Cardiac muscle cell (in vitro differentiated cells and primary cell): ENCODE results near the gene ZNF407. TPM values are rescaled to one million over a fixed set of nuclear protein-coding genes. Genes with fewer than 3 reads are reported as not detected.

Experiments
- DNase-seq, 2 donors: peaks; one replicate each; pipeline versions ENCODE4 v3.0.0 to v3.0.0-alpha.2; 2010 to 2017; ENCODE audit warnings: low read depth in 1 of 2, low spot score in 1 of 2
- H3K27ac ChIP-seq: fragments of 200-600 bp; sonication (generic); 2 replicates; pipeline ENCODE4 v1.5.1; 2016
- H3K27me3 ChIP-seq: fragments of 200-600 bp; sonication (generic); 2 replicates; pipeline ENCODE4 v1.6.0; 2016; ENCODE audit warnings: control low read depth
- H3K36me3 ChIP-seq: fragments of 200-600 bp; sonication (generic); 2 replicates; pipeline ENCODE4 v1.5.1; 2016; ENCODE audit warnings: control low read depth
- H3K4me1 ChIP-seq: fragments of 200-600 bp; sonication (generic); 2 replicates; pipeline ENCODE4 v1.8.1; 2017; ENCODE audit warnings: low read depth, mild to moderate bottlenecking, mixed run types
- H3K4me3 ChIP-seq: fragments of 200-600 bp; sonication (generic); 2 replicates; pipeline ENCODE4 v1.5.1; 2016; ENCODE audit warnings: mild to moderate bottlenecking
- H3K9me3 ChIP-seq: fragments of 200-600 bp; sonication (generic); 2 replicates; pipeline ENCODE4 v1.5.1; 2017; ENCODE audit warnings: low read depth, mild to moderate bottlenecking, control low read depth
- CTCF ChIP-seq: IDR thresholded peaks from 2 replicates; pipeline ENCODE4 v1.5.1; 2012; ENCODE audit warnings: low read depth, mild to moderate bottlenecking, low read length
- polyA plus RNA-seq: library from polyadenylated mRNA; unstranded; fragments of >200 nt; fragmentation: Nextera tagmentation; extraction: Ambion mirVana; gene quantifications from 2 replicates; pipeline ENCODE4 v1.2.1, GENCODE V29; 2016
- total RNA-seq: library from RNA; depleted of rRNA; stranded (reverse); fragments of >200 nt; gene quantifications from 2 replicates; pipeline ENCODE4 v1.2.3, GENCODE V29; 2016

ZNF407 gene
- total and polyA plus RNA-seq, 2 experiments from 2014 or later = 4.6 to 8.0 TPM

DNA sequence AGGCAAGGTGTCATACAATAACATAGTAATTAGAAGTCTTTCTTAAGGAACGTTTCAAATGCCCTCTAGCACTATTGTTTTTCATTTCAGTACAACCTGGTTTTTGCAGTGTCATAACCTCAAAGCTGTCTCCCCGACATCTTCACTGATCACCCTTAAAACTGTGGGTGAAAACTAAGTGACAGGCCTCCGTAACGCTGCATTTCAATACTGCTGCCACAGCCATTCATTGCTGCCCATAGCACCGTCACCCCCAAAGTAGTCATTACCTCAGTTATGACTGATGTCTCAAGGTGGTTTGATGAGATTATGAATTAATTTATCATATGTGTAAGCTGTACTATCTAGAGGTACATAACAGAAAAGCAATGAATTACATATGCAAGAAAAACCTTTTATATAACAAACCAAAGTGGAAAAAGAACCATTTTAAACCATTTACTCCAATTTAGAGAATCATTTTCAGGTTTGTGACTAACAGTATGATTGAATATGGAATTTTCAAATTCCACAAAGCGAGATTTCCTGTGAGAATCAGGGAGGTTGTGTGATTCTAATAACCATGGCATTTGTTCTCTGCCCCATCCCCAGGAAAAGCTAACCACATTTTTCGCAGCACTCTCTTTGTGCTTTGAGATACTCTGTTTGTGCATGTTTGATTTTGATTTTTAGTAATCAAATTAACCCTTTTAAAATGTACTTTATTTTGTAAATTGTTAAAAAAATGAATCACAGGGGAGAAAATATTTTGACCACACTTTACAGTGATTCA lies 348.3 kb downstream of the ZNF407 start:
- peaks cover 11% of the 10 kb centered on the region for H3K4me1 ChIP-seq
- no peak overlapping the region for H3K4me3 ChIP-seq
- H3K27ac ChIP-seq = no peak overlapping the region
- H3K36me3 ChIP-seq = no peaks in the 10 kb centered on the region
- DNase-seq = peak in 1 of 2 donors; percentile 16
- H3K9me3 ChIP-seq = no peaks in the 10 kb centered on the region
- no peak for TF ChIP-seq CTCF
- H3K27me3 ChIP-seq = no peaks in the 10 kb centered on the region

DNA sequence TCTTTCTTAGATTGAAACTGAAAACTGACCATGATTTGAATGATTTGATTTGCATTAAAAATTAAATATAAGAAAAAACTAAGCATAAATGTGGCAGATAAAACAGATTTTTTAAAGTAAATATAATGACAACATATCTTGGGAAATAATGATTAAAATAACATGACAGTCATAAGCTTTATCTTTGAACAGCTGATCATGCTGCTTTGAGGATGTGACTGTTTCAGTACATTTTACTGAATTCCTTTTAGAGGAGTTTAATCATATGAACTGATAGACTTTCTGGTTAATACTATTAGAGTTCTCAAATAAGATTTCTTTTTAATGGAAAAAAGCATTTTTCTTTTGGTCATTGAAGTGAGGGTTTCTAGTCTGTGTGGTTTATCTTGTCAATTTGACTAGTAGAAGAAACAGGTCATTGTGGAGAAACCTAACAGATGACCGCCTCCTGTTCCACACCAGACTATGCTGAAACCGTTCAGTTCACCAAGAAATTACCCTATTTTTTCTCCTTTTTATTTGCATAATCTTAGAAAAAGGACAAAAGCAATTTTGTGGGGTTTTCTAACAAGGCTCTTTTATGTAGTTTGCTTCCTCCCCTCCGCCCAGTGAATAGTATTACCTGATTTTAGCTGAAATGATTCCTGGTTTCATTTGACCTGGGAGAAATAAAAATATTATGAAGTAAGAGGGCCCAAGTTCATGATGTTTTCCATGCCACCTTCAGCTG lies 349.1 kb downstream of the ZNF407 start:
- no peaks in the 10 kb centered on the region for H3K36me3 ChIP-seq
- H3K27ac ChIP-seq = no peak overlapping the region
- no peaks in the 10 kb centered on the region for H3K9me3 ChIP-seq
- no peak for TF ChIP-seq CTCF
- H3K4me1 ChIP-seq = peaks cover 11% of the 10 kb centered on the region
- DNase-seq = no peak
- no peaks in the 10 kb centered on the region for H3K27me3 ChIP-seq
- H3K4me3 ChIP-seq = no peak overlapping the region

DNA sequence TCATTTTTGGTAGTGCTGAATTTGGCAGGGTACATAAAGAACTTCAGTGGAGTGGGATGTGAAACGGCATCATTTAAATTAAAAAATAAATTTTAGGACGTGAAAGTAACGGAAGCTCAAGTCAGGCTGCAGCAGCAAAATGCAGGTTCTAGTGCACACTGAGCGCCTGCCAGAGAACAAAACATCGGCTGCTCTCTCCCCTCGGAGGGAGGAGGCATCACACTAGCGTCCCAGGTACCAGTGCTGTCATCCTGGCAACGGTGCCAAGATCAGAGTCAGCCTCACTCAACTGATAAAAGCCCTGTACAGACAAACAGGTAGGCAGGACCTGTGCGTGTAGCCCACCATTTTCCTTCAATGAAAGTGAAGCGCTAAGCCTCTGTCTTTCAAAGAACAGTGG lies 349.7 kb downstream of the ZNF407 start:
- Histone ChIP-seq H3K27me3 (no peaks in the 10 kb centered on the region), H3K36me3 (no peaks in the 10 kb centered on the region), H3K9me3 (no peaks in the 10 kb centered on the region), H3K4me1 (peaks cover 11% of the 10 kb centered on the region), H3K4me3 (no peak overlapping the region), H3K27ac (no peak overlapping the region)
- no peak for TF ChIP-seq CTCF
- DNase-seq = no peak

DNA sequence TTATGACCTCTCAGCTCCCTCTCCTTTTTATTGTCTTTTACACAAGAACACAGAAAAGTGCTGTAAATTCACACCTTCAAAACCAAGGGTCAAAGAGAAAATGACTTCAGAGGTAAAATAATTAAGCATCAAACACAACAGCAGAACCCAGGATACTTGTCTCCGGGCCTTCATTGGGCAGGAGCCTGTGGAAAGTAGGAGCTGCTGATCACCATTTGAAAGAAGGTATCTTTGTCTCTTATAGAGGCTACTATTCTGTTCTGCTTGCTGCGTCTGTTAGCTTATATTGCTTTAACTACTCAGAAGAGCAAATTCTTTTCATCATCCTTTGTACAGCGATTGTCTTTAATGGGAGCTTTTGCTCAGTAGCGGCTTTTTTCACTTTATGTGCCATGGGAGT lies 350.2 kb downstream of the ZNF407 start:
- no peaks in the 10 kb centered on the region for H3K36me3 ChIP-seq
- DNase-seq = no peak
- H3K4me1 ChIP-seq = peaks cover 11% of the 10 kb centered on the region
- no peak overlapping the region for H3K27ac ChIP-seq
- no peak overlapping the region for H3K4me3 ChIP-seq
- no peaks in the 10 kb centered on the region for H3K9me3 ChIP-seq
- no peak for TF ChIP-seq CTCF
- no peaks in the 10 kb centered on the region for H3K27me3 ChIP-seq

- Histone ChIP-seq H3K9me3 (no peaks in the 10 kb centered on the region), H3K27ac (no peak overlapping the region), H3K4me3 (no peak overlapping the region), H3K27me3 (no peaks in the 10 kb centered on the region), H3K36me3 (no peaks in the 10 kb centered on the region), H3K4me1 (peaks cover 11% of the 10 kb centered on the region)
- TF ChIP-seq CTCF = no peak
- DNase-seq = peak in 1 of 2 donors; percentile 28
Observed at GRCh38 chr18:74949611-74950010, 351.9 kb downstream of the ZNF407 start.
